HCT116 (cell line): ENCODE results near the gene ADCK2. TPM values are rescaled to one million over a fixed set of nuclear protein-coding genes. Genes with fewer than 3 reads are reported as not detected.

ENCODE experiments used
- ATAC-seq: fragments of 200-7000 bp; cut with Tn5 transposase; 2 replicates; pipeline ENCODE4 v1.9.1; 2020; ENCODE audit warnings: mild to moderate bottlenecking, moderate library complexity
- BruUV-seq: library from RNA; stranded (reverse); fragments of 400-500 nt; replicated peaks from 2 replicates; lab custom pipeline; 2021; lab: Mats Ljungman, UMichigan
- CTCF ChIA-PET: fragments of 300-600 bp; sonication (Branson Sonifier 250); formaldehyde crosslinking; loops from one replicate; lab custom pipeline; 2021; ENCODE audit warnings: antibody characterized with exemption; lab: Charles Lee
- POLR2A ChIA-PET: fragments of 300-600, 350-600 bp; sonication (Branson Sonifier 250); formaldehyde crosslinking; loops from one replicate; lab custom pipeline; 2021; ENCODE audit warnings: antibody characterized with exemption; lab: Charles Lee
- RAD21 ChIA-PET, 2 experiments: fragments of 300-600 bp; sonication (Branson Sonifier 250); formaldehyde crosslinking; loops; one replicate each; lab custom pipeline; 2023; ENCODE audit warnings: low total read pairs in 2 of 2; ENCODE audit not compliant: uncharacterized antibody in 2 of 2, unreplicated experiment in 2 of 2, low non-redundant PET in 1 of 2; lab: Charles Lee
- DNase-seq: peaks from one replicate; pipeline ENCODE4 v3.0.0-alpha.2; 2010; ENCODE audit warnings: low read depth, low spot score
- H2AFZ ChIP-seq: fragments of 200-600 bp; shearing (Covaris generic), sonication (generic); 2 replicates; pipeline ENCODE4 v1.6.1; 2017; ENCODE audit warnings: low read depth, mixed run types, mixed read lengths, antibody characterized with exemption, low read length; ENCODE audit not compliant: poor library complexity, severe bottlenecking
- H3K27ac ChIP-seq: 2 replicates; pipeline ENCODE4 v1.5.1; 2012; ENCODE audit warnings: low read depth, low read length
- H3K27me3 ChIP-seq: fragments of 200-600 bp; sonication (generic); 2 replicates; pipeline ENCODE4 v1.6.1; 2016; ENCODE audit warnings: mixed run types, low read length, mixed read lengths; ENCODE audit not compliant: insufficient read depth
- H3K36me3 ChIP-seq, 2 experiments: fragments of 200-500 bp in 1 of 2; fragments of 200-600 bp in 1 of 2; sonication (Bioruptor generic) in 1 of 2; sonication (generic) in 1 of 2; 2 replicates each; pipeline versions ENCODE4 v1.5.1 to v1.6.1; 2014 to 2016; ENCODE audit warnings: low read length in 2 of 2, inconsistent platforms in 1 of 2, mixed read lengths in 1 of 2, mixed run types in 1 of 2; ENCODE audit not compliant: insufficient read depth in 2 of 2, control insufficient read depth in 1 of 2
- H3K4me1 ChIP-seq, 2 experiments: fragments of 200-600 bp in 1 of 2; sonication (generic) in 1 of 2; 2 replicates each; pipeline versions ENCODE4 v1.5.1 to v1.6.1; 2012 to 2017; ENCODE audit warnings: low read length in 2 of 2, inconsistent platforms in 1 of 2, mild to moderate bottlenecking in 1 of 2, mixed read lengths in 1 of 2, mixed run types in 1 of 2, moderate library complexity in 1 of 2; ENCODE audit not compliant: insufficient read depth in 2 of 2, control insufficient read depth in 1 of 2
- H3K4me2 ChIP-seq: fragments of 200-600 bp; sonication (generic); 2 replicates; pipeline ENCODE4 v1.6.1; 2017; ENCODE audit warnings: mixed run types, low read length, mixed read lengths
- H3K4me3 ChIP-seq, 2 experiments: fragments of 200-600 bp in 1 of 2; sonication (generic) in 1 of 2; replicated peaks in 1 of 2; 2 replicates each; pipeline ENCODE4 v1.5.1; 2011 to 2016; ENCODE audit warnings: low read length in 2 of 2, control low read depth in 1 of 2, low read depth in 1 of 2, mild to moderate bottlenecking in 1 of 2, mixed read lengths in 1 of 2, mixed run types in 1 of 2
- H3K79me2 ChIP-seq: fragments of 200-600 bp; sonication (generic); 2 replicates; pipeline ENCODE4 v1.6.1; 2017; ENCODE audit warnings: mild to moderate bottlenecking, mixed run types, low read length, moderate library complexity, mixed read lengths; ENCODE audit not compliant: insufficient read depth
- H3K9ac ChIP-seq: fragments of 200-600 bp; sonication (generic); 2 replicates; pipeline ENCODE4 v1.6.1; 2016; ENCODE audit warnings: low read length, mixed read lengths
- H3K9me2 ChIP-seq: fragments of 200-600 bp; sonication (generic), shearing (Covaris generic); 2 replicates; pipeline ENCODE4 v1.6.1; 2017; ENCODE audit warnings: mixed run types, mild to moderate bottlenecking, moderate library complexity; ENCODE audit not compliant: insufficient read depth
- H3K9me3 ChIP-seq, 2 experiments: fragments of 200-500 bp in 1 of 2; fragments of 200-600 bp in 1 of 2; sonication (Bioruptor generic) in 1 of 2; sonication (generic) in 1 of 2; 2 replicates each; pipeline ENCODE4 v1.6.1; 2014 to 2017; ENCODE audit warnings: low read length in 2 of 2, mixed read lengths in 2 of 2, inconsistent platforms in 1 of 2, low read depth in 1 of 2, mild to moderate bottlenecking in 1 of 2, mixed run types in 1 of 2, moderate library complexity in 1 of 2; ENCODE audit not compliant: control insufficient read depth in 1 of 2, insufficient read depth in 1 of 2
- H4K20me1 ChIP-seq: fragments of 200-600 bp; sonication (generic), shearing (Covaris generic); 2 replicates; pipeline ENCODE4 v1.6.1; 2017; ENCODE audit warnings: mixed run types, mild to moderate bottlenecking, moderate library complexity; ENCODE audit not compliant: insufficient read depth
- ATF3 ChIP-seq: IDR thresholded peaks from 2 replicates; pipeline ENCODE4 v1.6.1; 2012
- CBX3 ChIP-seq: IDR thresholded peaks from 2 replicates; pipeline ENCODE4 v1.6.1; 2012; ENCODE audit warnings: low read depth
- CEBPB ChIP-seq: IDR thresholded peaks from 2 replicates; pipeline ENCODE4 v1.6.1; 2012; ENCODE audit warnings: low read depth
- CTCF ChIP-seq, 3 experiments: fragments of 200-600 bp in 1 of 3; sonication (generic) in 1 of 3; IDR thresholded peaks in 2 of 3; conservative IDR thresholded peaks in 1 of 3; 2 replicates each; pipeline ENCODE4 v1.5.1; 2012 to 2017; ENCODE audit warnings: low read depth in 2 of 3, low read length in 2 of 3, antibody characterized with exemption in 1 of 3, borderline replicate concordance in 1 of 3, control low read depth in 1 of 3, mild to moderate bottlenecking in 1 of 3, mixed read lengths in 1 of 3, mixed run types in 1 of 3, moderate library complexity in 1 of 3; ENCODE audit not compliant: insufficient read depth in 1 of 3
- EGR1 ChIP-seq: IDR thresholded peaks from 2 replicates; pipeline ENCODE4 v1.6.1; 2012; ENCODE audit warnings: low read depth
- ELF1 ChIP-seq: IDR thresholded peaks from 2 replicates; pipeline ENCODE4 v1.6.1; 2012; ENCODE audit warnings: low read depth, borderline replicate concordance
- EZH2 ChIP-seq: fragments of 200-600 bp; sonication (generic); IDR thresholded peaks from 2 replicates; pipeline ENCODE4 v1.6.1; 2017; ENCODE audit warnings: antibody characterized with exemption, mixed run types
- FOSL1 ChIP-seq: IDR thresholded peaks from 2 replicates; pipeline ENCODE4 v1.6.1; 2012; ENCODE audit warnings: low read depth
- JUND ChIP-seq: IDR thresholded peaks from 2 replicates; pipeline ENCODE4 v1.6.1; 2012
- RAD21 ChIP-seq: IDR thresholded peaks from 2 replicates; pipeline ENCODE4 v1.6.1; 2012; ENCODE audit warnings: low read depth, mild to moderate bottlenecking
- SIN3A ChIP-seq: IDR thresholded peaks from 2 replicates; pipeline ENCODE4 v1.6.1; 2012; ENCODE audit warnings: low read depth
- SP1 ChIP-seq: IDR thresholded peaks from 2 replicates; pipeline ENCODE4 v1.6.1; 2012; ENCODE audit warnings: low read depth
- SRF ChIP-seq: IDR thresholded peaks from 2 replicates; pipeline ENCODE4 v1.6.1; 2012; ENCODE audit warnings: low read depth
- TCF7L2 ChIP-seq: IDR thresholded peaks from 2 replicates; pipeline ENCODE4 v1.7.0; 2011; ENCODE audit warnings: borderline replicate concordance, inconsistent platforms; ENCODE audit not compliant: insufficient read depth, insufficient read length; ENCODE audit errors: extremely low read depth
- YY1 ChIP-seq: IDR thresholded peaks from 2 replicates; pipeline ENCODE4 v1.6.1; 2011; ENCODE audit warnings: low read length, low read depth, moderate library complexity, mild to moderate bottlenecking; ENCODE audit not compliant: insufficient replicate concordance; ENCODE audit errors: extremely low read depth
- ZFX ChIP-seq: fragments of 450-650 bp; IDR thresholded peaks from 2 replicates; pipeline ENCODE4 v1.6.1; 2017
- intact Hi-C: fragments of 100-400 bp; cut with micrococcal nuclease; formaldehyde crosslinking; loops from 2 replicates; pipeline ENCODE4 v1.10.0; 2022
- total RNA-seq: library from RNA; stranded (reverse); gene quantifications from one replicate; pipeline ENCODE4 v1.2.1, GENCODE V29; 2021; ENCODE audit not compliant: unreplicated experiment
- TF ChIP-seq, protein P1 (sequence below): IDR thresholded peaks from 2 replicates; pipeline ENCODE4 v1.6.1; 2011; ENCODE audit warnings: mild to moderate bottlenecking, low read length, moderate library complexity; ENCODE audit not compliant: insufficient replicate concordance; ENCODE audit errors: extremely low read depth
- TF ChIP-seq, protein P2 (sequence below): IDR thresholded peaks from 2 replicates; pipeline ENCODE4 v1.6.1; 2012; ENCODE audit warnings: low read depth

ADCK2 gene
- total RNA-seq, 1 experiment from 2014 or later = 16.9 TPM

DNA sequence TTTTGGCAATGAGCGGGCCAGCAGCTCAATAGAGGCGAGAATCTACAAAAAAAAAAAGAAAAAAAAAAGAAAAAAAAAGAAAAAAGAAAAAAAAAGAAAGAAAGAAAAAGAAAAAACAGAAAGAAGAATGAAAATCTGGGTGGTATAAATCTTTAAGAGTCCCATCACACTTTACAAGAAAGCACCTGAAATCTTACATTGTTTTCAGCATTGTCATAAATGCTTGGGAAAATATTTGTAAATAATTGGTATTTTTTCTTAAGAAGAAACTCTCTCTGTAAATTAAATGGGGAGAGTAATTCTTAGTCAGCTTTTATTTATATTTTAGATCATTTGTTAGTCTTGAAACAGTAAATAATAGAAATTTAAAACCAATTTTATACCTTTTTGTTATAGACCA, 62.0 kb downstream of the ADCK2 start:
- POLR2A ChIA-PET = no interaction called here
- CTCF ChIA-PET = interaction anchor here (1.1 kb wide), 1 partner anchor 8 kb away, joined by 3 read pairs; no protein-coding TSS in a partner anchor

More for the DNA sequence above, 62.0 kb downstream of the ADCK2 start:
- H2AFZ ChIP-seq = no peak overlapping the region
- DNase-seq = no peak
- H3K4me3 ChIP-seq = no peak overlapping the region
- H3K4me1 ChIP-seq = no peaks in the 10 kb centered on the region
- no peaks in the 10 kb centered on the region for H4K20me1 ChIP-seq
- H3K9me2 ChIP-seq = no peaks in the 10 kb centered on the region
- no peak for ATAC-seq
- no peaks in the 10 kb centered on the region for H3K79me2 ChIP-seq
- RAD21 ChIA-PET = no interaction called here
- intact Hi-C loops = no loop called here
- no peaks in the 10 kb centered on the region for H3K9me3 ChIP-seq
- H3K4me2 ChIP-seq = no peak overlapping the region
- H3K27me3 ChIP-seq = no peaks in the 10 kb centered on the region
- no peak overlapping the region for H3K27ac ChIP-seq
- no TSS peak for BruUV-seq
- no peak overlapping the region for H3K9ac ChIP-seq
- TF ChIP-seq CTCF (IDR thresholded peaks at IDR 0.05 in 2 of 3, conservative IDR thresholded peaks at IDR 0.05 in 1 of 3; ENCODE audit: borderline replicate concordance in 1 of 3, insufficient read depth in 1 of 3, low read depth in 2 of 3, low read length in 2 of 3) = no peak
- no peak for TF ChIP-seq ELF1
- no peak for TF ChIP-seq TCF7L2
- TF ChIP-seq, protein P1, sequence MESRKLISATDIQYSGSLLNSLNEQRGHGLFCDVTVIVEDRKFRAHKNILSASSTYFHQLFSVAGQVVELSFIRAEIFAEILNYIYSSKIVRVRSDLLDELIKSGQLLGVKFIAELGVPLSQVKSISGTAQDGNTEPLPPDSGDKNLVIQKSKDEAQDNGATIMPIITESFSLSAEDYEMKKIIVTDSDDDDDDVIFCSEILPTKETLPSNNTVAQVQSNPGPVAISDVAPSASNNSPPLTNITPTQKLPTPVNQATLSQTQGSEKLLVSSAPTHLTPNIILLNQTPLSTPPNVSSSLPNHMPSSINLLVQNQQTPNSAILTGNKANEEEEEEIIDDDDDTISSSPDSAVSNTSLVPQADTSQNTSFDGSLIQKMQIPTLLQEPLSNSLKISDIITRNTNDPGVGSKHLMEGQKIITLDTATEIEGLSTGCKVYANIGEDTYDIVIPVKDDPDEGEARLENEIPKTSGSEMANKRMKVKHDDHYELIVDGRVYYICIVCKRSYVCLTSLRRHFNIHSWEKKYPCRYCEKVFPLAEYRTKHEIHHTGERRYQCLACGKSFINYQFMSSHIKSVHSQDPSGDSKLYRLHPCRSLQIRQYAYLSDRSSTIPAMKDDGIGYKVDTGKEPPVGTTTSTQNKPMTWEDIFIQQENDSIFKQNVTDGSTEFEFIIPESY = no peak
- no peak for TF ChIP-seq EGR1
- TF ChIP-seq SRF = no peak
- TF ChIP-seq, protein P2, sequence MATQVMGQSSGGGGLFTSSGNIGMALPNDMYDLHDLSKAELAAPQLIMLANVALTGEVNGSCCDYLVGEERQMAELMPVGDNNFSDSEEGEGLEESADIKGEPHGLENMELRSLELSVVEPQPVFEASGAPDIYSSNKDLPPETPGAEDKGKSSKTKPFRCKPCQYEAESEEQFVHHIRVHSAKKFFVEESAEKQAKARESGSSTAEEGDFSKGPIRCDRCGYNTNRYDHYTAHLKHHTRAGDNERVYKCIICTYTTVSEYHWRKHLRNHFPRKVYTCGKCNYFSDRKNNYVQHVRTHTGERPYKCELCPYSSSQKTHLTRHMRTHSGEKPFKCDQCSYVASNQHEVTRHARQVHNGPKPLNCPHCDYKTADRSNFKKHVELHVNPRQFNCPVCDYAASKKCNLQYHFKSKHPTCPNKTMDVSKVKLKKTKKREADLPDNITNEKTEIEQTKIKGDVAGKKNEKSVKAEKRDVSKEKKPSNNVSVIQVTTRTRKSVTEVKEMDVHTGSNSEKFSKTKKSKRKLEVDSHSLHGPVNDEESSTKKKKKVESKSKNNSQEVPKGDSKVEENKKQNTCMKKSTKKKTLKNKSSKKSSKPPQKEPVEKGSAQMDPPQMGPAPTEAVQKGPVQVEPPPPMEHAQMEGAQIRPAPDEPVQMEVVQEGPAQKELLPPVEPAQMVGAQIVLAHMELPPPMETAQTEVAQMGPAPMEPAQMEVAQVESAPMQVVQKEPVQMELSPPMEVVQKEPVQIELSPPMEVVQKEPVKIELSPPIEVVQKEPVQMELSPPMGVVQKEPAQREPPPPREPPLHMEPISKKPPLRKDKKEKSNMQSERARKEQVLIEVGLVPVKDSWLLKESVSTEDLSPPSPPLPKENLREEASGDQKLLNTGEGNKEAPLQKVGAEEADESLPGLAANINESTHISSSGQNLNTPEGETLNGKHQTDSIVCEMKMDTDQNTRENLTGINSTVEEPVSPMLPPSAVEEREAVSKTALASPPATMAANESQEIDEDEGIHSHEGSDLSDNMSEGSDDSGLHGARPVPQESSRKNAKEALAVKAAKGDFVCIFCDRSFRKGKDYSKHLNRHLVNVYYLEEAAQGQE = no peak
- no peak for TF ChIP-seq SIN3A
- no peak for TF ChIP-seq CBX3
- TF ChIP-seq ATF3 = no peak
- no peak for TF ChIP-seq RAD21
- no peak for TF ChIP-seq FOSL1
- no peak for TF ChIP-seq YY1
- no peak for TF ChIP-seq JUND
- TF ChIP-seq EZH2 = no peak
- no peak for TF ChIP-seq SP1
- no peak for TF ChIP-seq ZFX
- TF ChIP-seq CEBPB = no peak
- peaks cover 0 to 4% of the 10 kb centered on the region in 2 experiments; a peak in 1 of 4 replicates for H3K36me3 ChIP-seq
